ENCODE data around the gene SUSD4. TPM values are rescaled to one million over a fixed set of nuclear protein-coding genes. Genes with fewer than 3 reads are reported as not detected.
"Not testable (repeated sequence)": the region's sequence is repeated elsewhere in the genome, so short reads cannot be mapped to it uniquely, and the experiment has no call there.

Gene SUSD4
- polyA plus RNA-seq, 5 donors = 21.7 to 29.8 (median 26.1) TPM

DNA sequence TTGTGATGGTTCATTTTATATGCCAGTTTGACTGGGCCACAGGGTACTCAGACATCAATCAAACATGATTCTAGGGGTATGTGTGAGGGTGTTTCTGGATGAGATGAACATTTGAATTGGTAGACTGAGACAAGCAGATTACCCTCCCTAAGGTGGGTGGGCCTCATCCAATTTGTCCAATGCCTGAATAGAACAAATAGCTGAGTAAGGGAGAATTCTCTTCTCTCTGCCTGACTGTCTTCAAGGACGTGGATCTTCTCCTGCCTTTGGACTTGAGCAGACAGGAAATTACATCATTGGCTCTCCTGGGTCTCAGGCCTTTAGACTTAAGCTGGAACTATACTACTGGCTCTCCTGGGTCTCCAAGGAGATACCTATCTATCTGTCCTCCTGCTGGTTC, 64.4 kb downstream of the SUSD4 start:
- no peak for DNase-seq

DNA sequence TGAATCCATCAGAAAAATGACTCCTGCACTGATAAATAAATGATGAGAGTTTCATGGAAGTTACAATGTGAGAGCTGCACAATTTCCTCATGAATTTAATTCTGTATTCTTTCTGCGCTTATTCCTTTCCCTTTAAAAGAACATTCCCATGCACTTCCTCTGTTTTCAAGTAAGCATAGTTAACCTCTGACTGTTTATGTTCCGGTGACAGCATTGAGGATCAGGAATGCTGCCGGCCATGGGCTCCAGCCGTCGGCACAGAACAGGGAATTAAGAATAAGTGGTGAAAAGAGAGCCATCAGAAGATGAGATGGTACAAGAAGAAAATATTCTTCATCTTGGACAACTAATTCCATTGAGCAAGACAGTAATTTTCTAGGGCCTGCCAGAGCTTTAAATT, 65.3 kb downstream of the SUSD4 start:
- DNase-seq = no peak

DNA sequence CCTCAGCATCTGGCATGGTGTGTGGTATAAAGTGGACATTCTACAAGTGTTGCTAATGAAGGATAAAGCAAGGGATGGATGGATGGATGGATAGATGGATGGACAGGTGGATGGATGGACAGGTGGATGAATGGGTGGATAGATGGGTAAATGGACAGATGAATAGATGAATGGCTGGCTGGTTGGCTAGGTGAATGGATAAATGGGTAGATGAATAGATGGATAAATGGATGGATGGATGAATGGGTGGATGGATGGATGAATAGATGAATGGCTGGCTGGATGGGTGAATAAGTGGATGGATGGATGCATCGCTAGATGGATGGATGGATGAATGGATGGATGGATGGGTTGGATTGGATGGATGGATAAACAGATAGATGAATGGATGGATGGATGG, 66.2 kb downstream of the SUSD4 start:
- DNase-seq = no peak

DNA sequence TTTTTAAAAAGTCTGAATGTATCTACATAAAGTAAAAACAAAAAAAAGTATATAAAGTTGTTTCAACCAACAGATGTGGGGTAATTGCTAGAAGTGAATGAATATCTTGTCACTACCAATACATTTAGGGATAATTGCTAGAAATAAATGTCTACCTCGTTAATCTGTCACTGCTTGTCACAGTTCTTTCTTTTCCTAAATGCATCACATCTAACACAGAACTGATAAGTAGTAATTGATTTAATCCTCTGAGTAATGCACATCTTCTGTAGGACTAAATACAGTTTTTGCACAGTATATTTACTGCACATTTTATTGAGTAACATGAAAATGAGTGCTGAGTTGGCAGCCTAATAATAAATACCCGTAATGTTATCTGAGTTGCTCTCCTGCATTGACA, 72.2 kb downstream of the SUSD4 start:
- no peak for DNase-seq

DNA sequence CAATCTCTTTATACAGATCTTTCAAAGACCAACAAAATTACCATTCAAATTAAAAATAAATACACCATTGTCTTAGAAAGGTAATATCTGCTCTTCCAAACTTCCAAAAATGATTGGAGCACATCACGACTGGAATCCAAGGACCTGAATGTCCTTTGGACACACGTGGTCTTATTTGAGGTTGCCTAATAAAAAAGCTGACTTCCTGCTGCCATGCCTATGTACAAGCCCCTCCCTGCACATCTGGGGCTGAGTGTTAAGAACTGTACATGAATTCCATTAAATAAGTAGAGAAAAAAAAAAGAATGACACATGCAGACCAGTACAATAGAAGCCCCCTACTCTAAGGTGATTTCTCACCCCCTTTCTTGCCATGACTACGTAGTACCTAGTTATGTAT, 73.6 kb downstream of the SUSD4 start:
- DNase-seq = no peak

DNA sequence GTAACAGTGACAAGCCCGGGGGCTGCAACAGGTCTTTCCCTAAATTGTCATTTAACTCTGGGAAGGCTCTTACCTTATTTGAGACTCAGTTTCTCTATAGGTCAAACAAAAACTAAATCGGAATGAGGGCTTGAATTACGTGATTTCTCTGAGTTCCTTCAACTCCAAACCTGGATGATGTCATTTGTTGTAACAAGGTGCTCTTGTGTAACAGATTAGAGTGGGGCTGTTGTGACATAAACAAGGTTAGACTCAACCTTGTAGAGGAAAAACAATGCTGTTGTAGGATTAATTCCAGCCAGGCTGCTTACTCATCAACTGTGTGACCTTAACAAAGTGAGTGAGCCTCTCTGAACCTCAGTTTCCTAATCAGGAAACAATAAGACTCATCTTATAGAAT, 74.4 kb downstream of the SUSD4 start:
- DNase-seq = no peak

DNA sequence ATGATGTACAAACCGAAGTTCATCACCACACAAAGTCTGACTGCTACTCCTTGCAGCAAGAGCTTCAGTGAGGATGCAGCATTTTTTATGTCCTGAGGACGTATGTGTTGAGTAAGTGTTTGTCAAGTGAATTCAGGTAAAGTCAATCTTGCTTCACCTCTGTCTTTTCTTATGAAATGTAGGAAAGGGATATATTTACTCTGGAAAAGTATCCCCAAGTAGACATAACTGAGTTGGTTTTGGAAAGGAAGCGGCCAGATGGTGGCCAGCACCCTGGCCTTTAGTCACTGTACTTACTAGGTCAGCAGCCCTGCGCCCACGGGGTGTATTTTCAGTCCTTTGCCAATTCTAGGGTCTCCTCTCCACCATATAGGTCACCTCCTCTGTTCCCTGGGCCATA, 75.2 kb downstream of the SUSD4 start:
- no peak for DNase-seq

DNA sequence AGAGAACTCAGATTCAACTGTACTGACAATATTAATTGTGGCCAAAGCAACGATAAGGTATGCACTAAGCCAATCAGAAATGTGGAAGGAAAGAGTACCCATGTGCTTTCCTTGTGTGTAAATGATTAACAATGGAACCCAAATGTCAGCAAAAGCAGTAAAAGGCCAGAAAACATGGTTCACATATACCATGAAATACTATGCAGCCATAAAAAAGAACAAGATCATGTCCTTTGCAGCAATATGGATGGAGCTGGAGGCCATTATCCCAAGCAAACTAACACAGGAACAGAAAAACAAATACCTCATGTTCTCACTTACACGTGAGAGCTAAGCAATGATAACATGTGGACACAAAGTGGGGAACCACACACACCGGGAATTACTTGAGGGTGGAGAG, 78.5 kb downstream of the SUSD4 start:
- no peak for DNase-seq

DNA sequence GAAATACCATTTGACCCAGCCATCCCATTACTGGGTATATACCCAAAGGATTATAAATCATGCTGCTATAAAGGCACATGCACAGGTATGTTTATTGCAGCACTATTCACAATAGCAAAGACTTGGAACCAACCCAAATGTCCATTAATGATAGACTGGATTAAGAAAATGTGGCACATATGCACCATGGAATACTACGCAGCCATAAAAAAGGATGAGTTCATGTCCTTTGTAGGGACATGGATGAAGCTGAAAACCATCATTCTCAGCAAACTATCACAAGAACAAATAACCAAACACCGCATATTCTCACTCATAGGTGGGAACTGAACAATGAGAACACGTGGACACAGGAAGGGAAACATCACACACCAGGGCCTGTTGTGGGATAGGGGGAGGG, 80.3 kb downstream of the SUSD4 start:
- not testable (repeated sequence) for DNase-seq

DNA sequence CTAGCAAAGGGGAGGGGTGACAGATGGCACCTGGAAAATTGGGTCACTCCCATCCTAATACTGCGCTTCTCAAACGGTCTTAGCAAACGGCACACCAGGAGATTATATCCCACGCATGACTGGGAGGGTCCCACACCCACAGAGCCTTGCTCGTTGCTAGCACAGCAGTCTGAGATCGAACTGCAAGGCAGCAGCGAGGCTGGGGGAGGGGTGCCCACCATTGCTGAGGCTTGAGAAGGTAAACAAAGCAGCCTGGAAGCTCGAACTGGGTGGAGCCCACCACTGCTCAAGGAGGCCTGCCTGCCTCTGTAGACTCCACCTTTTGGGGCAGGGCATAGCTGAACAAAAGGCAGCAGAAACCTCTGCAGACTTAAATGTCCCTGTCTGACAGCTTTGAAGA, 85.7 kb downstream of the SUSD4 start:
- not testable (repeated sequence) for DNase-seq

DNA sequence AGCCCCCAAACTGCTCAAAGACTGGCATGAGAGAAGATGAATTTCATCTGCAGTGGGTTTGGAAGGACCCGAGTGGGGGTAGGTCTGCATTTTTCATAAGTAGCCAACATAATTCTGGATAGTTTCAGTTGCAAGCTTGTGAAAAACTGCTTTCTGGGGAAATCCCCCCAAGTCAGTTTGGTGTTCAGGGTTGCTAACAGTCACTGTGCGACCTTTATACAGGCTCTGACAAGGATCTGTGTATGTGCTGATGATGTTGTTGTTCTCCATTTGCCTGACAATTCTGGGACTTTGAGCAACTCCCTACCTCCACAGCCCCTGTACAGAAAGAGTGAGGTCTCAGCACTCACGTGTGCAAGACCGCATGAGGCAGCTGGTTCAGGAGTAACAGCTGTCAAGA, 87.9 kb downstream of the SUSD4 start:
- no peak for DNase-seq

DNA sequence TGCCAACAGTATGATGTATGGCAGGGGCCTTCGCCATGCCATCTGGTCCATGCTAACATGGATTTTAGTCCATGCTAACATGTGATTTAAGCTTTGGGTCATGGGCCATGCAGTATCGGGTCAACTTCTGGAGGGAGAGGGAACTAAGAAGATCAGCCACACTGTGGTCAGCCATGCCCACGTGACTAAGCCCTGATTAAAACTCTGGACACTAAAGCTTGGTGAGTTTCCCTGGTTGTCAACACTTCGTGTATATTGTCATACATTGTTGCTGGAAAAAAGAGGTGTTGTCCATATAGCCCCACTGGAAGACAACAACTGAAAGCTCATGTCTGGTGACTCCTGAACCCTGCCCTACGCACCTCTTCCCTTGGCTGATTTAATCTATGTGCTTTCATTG, 90.5 kb downstream of the SUSD4 start:
- no peak for DNase-seq

DNA sequence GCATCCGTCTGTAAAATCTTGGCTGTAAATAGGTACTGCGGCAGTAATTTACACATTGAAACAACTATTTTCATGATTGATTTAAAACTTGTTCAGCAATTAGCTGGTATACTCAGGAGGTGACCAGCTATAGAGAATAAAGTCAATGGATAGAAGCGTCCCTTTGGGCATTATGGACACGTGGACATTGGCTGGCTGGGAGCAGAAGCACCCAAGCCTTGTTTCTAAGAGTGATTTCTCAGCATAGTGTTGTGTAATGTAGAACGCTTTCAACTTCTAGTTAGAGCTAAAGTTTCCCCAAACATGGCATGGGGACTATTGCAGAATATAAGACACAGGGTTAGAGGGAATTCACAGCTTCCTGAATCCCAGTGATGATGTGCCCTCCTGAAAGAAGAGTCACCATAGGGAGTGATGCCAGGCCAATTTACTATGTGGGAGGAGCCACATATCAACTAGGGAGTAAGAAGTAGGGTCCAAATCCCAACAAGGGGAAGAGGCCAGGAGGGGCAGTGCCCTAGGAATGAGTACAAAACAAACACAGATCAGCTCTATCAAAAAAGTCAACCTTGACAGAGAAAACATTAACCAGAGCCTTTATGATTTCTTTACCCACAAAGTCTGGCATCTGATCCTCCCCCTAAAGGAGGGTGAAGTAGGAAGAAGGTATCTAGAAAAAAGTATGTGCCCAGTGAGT, 92.7 kb downstream of the SUSD4 start:
- no peak for DNase-seq

DNA sequence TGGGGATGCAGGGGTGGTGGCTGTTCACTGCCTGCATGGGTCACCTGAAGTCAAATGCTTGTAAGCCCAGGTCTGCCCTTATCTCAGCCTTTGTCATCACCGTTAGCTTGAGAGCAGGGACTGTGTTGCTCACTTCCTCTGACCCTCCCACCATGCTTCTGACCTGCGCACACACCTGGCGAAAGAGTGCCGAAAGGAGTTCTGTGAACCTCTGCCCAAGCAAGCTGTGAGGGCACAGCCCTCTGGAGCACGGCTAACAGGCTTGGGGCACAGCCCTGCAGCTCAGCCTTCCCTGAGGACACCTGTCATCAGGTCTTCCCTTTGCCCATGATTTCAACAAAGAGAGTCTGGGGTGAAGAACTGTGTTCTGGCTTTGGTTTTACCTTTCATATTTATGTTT, 93.8 kb downstream of the SUSD4 start:
- no peak for DNase-seq

DNA sequence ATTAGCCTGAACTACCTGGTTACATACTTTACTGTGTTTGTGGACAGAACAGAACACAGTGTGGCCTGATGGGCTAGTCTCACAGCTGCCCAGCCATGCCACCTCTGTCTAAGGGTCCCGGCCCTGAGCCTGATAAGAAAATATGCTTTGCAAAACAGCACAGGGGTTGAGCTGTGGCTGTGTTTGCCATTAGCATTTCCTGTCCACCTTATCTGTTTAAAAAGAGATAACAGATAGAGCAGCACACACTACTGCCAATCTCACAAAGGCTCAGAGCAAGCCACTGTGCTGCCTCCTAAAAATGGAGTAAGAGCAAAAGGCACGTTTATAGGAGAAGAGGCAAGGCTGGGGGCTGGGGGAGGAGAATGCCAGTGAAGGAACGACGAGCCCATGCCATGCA, 95.0 kb downstream of the SUSD4 start:
- DNase-seq = no peak

DNA sequence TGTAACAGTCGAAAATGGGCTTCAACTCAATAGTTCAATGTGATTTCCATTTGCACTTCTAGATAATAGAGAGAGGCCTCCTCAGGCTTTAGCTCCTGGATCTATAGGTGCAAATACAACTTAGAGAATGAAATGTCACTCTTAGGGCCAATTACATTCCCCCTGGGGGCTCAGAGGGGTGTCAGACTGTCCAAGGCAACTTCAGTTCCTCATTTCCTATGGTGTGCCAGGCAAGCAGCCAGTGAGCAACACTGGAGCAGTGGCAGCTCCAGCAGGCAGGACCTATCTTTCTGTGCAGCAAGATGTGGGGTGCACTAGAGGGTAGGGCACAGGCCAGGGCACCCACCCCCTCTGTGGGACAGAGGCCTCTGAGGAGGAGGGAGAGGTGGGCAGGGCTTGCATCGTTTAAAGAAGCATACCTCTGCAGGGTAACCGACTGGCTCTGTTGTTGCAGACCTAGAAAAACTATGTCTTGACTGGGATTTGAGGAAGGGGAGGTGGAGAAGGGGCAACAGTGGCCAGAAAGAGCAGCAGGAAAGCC, 97.3 kb downstream of the SUSD4 start:
- DNase-seq = no peak

DNA sequence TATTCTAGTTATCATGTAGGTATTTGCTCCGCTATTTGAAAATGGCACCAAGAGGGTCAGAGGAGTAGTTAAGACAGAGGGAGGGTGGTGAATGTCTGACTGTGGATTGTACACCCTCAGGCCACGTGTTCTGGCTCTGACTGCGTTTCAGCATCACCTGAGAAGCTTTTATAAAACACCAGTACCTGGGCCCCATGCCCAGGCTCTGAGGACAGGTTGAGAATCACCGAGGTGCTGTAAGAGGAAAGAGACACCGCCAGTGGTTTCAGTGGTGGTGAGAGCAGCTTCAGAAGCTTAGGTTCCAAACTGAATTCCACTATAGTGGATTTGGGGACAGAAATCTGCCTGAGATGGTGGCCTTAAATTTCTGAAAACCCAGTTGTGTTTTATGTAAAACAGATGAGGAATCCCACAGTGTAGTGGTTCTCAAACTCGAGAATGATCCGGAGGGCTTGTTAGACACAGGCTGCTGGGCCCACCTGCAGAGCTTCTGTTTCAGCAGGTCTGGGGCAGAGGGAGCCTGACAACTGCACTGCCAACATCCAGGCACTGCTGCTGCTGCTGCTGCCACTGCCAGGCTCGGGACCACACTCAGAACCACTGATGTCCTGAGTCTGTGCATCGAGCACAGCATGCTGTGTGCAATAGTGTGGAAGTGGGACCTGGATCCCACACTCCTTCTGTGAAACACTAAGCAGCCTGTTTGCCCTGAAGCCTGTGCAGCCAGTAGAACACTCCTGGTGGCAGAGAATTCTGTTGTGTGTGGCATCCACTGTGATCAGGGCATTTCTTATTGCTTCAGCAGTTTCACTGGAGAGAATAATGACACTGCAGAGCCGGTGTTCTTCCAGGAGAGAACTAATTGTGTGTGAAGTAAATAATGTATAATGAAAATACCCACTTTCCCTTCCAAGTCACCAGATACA, 98.7 kb downstream of the SUSD4 start:
- no peak for DNase-seq

DNA sequence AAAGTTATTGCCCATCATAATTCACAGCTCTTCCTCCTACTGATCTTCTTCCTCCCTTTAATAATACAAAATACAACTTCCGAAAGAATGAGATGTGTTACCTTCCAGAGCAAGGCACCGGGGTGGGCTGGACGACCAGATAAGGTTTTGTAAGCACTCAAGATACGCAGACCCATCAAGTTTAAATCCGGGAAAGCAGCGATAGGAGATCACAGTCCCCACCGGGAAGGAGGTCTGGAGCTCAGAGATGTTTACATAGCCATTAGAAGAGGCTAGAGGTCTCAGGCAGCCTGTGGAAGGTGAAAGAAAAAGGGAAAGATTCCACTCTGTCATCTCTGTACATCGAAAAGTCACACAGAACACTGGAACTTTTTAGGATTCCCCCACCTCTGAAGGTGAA, 99.4 kb downstream of the SUSD4 start:
- no peak for DNase-seq

DNA sequence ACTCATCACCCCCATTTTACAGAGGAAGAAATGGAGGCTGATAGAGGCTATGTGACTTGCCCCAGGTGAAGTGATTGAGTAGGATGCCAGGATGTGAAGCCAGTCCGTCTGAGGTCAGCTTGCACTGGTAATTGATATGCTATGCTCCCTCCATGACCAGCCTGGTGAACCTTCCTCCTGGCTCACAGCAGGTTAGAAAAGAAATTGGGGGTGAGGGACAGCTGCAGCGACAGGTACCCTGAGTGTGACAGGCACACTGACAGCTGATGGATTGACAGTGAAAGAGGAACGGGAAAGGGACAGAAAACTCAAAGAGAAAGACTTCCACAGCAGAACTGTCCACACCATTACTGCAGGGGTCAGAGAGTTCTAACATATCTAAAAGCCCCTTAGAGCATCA, 102.1 kb downstream of the SUSD4 start:
- no peak for DNase-seq

DNA sequence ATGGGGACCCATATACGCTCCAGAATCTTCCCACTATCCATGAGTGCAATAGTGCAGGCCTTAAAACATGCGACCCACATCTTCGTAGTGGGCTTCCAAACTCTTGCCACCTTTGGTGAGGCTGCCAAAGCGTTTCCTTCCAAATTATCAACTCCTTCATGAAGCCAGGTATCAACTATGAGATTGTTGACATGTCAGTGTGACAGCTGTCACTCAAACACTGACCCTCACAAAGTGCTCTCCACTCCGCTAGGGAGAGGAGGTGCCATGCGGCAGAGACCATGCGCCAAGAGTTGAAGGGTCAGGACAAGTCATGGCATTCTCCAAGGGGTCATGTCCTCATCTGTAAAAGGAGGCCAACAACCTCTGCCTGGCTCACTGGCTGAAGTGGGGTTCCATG, 103.3 kb downstream of the SUSD4 start:
- no peak for DNase-seq

DNA sequence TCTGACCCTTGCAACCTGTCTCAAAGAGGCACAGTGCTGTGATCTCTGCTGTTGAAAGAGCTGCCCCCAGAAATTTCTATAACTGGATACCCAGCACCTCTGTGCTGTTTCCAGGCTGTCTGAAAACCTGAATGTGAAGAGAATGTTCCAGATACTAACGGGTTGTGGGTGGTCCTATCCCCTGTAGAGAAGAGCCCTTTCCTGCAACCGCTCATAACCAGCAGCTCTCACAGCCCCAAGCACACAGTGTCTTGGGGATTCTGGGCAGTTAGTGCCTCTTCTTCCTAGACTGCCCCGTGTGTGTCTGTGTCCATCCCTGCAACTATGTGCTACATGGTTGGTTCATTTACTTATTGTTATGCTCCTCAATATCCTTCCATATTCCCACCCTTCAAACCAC, 104.5 kb downstream of the SUSD4 start:
- no peak for DNase-seq

DNA sequence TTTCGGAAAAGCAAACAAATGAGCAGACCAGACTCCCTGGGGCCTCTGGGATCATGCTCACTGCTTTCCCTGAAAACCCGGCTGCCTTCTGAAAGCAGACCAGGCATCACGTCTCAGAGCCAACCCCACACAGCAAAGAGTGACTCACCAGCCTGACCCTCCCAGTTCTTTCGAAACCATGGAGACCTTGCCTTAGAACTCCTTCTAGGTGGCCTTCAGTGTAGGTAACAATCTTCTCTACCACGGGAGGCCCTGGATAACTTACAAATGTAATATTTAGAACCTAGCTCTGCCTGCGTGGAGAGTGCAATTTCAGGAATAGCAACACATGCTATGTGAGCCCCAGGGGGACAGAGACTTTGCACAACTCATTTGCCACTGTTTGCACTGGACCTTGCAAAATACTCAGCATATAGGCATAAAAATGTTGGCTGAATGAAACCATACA, 105.2 kb downstream of the SUSD4 start:
- no peak for DNase-seq
